HG03045 (cell line): ENCODE measurements around the gene CACHD1.

Experiments
- ATAC-seq: cut with Tn5 transposase; IDR thresholded peaks from one replicate; pipeline ENCODE4 v1.9.1; 2021; ENCODE audit warnings: mild to moderate bottlenecking, moderate library complexity; ENCODE audit not compliant: unreplicated experiment

Gene CACHD1

DNA sequence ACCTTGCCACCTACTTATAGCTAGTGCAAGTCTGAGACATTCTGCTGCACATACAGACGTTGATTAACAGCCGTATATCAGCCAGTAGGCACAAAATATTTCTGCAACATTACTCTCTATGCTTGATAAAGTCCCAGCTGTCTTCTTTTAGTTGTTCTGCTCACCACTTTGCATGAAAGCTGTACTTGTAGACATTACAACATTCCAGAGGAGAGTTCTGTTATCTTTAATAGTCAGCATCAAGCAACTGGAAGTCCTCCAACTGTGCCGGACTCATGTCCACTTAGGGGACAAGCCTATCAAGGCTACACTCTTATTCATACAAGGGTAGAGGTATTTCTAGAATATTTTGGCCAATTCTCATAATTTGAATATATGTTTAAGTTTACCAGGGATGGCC is 50.0 kb downstream of the CACHD1 start:
- no peak for ATAC-seq

GRCh38 chr1:64522740-64523139 is 52.8 kb downstream of the CACHD1 start:
- ATAC-seq: no peak

- ATAC-seq: no peak
Measured at GRCh38 chr1:64523413-64524337, 53.7 kb downstream of the CACHD1 start.

GRCh38 chr1:64524614-64525013 is 54.7 kb downstream of the CACHD1 start:
- no peak for ATAC-seq

- ATAC-seq: no peak
Measured at GRCh38 chr1:64525116-64525686, 55.3 kb downstream of the CACHD1 start.

- ATAC-seq: no peak
Measured at GRCh38 chr1:64526312-64526711, 56.4 kb downstream of the CACHD1 start.

- no peak for ATAC-seq
Measured at GRCh38 chr1:64527165-64527564, 57.2 kb downstream of the CACHD1 start.

- no peak for ATAC-seq
Measured at GRCh38 chr1:64527786-64528185, 57.9 kb downstream of the CACHD1 start.

DNA sequence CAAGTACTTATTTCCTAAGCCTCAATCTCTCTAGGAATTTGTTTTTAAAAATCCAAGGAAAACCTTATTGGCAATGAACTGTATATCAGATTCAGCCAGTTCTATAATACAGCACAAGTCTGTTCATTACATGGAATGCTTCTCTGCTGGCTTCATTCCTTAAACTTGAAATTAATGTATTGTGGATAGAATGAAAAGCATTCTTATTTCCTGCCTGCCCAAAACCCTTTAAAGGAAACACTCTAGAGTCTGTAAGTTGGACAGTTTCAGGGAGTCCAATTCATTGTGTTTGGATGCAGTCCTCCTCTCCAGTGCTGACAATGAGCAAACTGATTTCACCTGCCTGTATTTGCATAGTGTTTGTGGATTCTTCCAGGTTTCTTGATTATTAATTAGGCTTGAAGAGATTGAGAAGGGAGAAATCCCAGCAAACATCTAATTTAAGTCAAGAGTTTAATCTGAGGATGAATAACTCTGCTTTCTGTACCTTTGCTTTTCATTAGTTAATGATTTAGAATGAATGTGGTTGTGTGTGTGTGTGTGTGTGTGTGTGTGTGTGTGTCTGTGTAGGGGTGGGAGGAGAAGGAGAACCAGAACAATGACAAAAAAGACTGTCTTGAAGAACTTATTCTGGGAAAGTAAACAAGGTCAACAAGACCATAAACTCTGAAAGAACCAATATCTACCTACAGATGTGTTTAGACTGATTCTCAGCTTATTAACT is 61.2 kb downstream of the CACHD1 start:
- ATAC-seq: no peak

DNA sequence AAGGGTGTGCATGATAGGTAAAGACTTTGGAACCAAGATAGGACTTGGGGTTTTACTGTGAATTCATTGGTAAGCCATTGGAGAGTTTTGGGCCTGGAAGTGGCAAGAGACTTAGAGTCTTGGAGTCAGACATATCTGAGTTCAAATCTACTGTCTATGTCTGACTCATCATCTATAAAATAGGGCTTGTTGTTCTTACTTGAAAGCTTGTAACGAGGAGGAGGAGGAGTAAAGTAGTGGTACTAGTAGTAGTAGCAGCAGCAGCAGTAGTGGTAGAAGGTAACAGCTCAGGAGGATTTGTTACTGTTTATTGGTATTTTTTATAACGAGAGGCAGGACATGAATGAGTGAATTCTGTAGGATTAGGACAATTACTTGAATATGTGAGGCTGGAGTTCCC is 62.7 kb downstream of the CACHD1 start:
- ATAC-seq: no peak

GRCh38 chr1:64535938-64536835 is 66.3 kb downstream of the CACHD1 start:
- ATAC-seq: no peak

DNA sequence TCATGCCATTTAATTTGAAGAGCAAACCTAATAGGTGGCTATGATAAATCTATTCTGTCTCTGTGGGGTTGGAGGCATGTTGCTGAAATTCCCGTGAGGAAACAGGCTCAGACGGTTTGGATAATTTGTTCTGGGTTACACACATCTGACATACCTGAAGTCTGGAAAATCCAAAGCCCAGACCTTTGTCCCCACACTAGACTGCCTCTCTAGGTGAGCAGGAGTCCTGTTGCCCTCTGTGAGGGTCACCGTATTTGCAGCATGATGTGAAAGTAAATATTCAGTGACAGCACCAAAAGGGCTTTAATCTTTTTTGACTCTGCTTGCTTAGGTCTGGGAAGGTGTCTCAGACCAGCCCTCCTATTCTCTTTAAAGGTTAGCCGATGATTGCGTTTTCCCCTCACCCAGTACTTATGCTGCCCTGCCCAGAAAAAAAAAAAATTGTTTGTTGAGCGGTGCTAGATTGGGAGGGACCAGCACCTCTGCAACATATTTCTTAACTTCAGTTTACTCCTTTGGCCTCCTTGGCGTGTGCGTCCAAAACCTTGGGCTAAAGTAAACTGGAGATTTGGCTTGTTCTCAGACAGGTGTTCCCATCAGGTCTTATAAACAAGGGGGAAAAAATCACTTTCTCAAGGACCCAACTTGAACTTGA is 67.0 kb downstream of the CACHD1 start:
- no peak for ATAC-seq

GRCh38 chr1:64537942-64538341 is 68.0 kb downstream of the CACHD1 start:
- no peak for ATAC-seq

GRCh38 chr1:64538389-64538788 is 68.5 kb downstream of the CACHD1 start:
- no peak for ATAC-seq

DNA sequence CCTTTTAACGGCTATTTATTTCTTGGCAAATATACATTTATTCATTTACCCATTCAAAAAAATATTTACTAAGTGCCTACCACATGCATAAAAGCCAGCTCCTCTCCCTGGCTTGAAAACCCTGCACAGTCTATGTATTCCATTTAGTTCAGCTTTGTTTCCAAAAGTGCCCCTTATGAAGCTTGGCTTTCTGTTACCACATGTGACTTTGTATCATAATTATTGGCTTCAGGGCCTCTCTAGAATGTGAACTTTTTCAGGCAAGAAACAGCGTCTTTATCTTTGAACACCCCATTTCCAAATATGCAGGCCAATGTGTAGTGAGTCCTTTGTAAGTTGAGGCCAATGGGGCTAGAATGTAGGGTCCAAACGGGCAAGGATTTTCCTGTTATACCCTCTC is 69.4 kb downstream of the CACHD1 start:
- no peak for ATAC-seq

DNA sequence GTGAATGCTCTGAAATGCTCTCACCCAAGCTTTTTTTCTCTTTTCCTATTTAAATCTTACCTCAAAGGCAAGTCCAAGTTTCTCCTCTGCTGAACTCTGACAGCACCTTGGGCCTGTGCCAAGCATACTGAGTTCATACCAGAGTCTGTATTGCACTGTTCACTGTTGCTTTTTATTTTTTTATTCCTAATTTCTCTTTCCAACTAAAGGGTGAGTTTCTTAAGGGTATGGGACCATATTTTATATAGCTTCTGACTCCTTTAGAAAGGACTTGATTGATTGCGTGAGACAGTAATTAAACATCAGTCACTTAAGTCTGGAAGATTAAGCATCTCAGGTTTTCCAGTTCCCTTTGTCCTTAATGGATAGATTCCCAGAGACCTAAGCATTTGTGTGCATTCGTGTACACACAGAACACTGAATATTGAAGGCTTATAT is 69.9 kb downstream of the CACHD1 start:
- ATAC-seq: no peak

GRCh38 chr1:64540265-64540791 is 70.4 kb downstream of the CACHD1 start:
- no peak for ATAC-seq

- no peak for ATAC-seq
Measured at GRCh38 chr1:64542118-64542517, 72.2 kb downstream of the CACHD1 start.

DNA sequence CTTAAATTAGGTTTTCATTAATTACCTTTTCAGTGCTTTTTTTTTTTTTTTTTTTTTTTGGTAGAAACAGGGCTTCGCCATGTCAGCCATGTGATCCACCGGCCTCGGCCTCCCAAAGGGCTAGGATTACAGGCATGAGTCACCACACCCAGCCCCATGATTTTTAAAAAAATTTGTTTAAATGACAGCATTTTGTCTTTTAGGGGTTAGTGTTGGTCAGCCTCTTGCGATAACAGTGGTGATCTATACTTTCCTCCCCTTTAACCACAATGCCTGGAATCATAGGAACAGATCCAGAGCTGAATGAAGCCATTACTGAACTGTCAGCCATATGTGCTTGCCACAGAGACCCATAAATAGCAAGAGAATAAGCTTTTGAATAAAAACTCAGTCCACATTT is 73.9 kb downstream of the CACHD1 start:
- ATAC-seq: no peak
